Esophagus squamous epithelium (tissue), 5 donors: ENCODE results near the gene RHEX. TPM values are rescaled to one million over a fixed set of nuclear protein-coding genes. Genes with fewer than 3 reads are reported as not detected.
"Not testable (repeated sequence)": the region's sequence is repeated elsewhere in the genome, so short reads cannot be mapped to it uniquely, and the experiment has no call there.

Source experiments
- DNase-seq: peaks from one replicate; lab custom pipeline; 2025; lab: John Stamatoyannopoulos, UW
- H3K27ac ChIP-seq, 4 donors: fragments of 200-600 bp; sonication (generic); one replicate each; pipeline ENCODE4 v1.5.1; 2016 to 2019; ENCODE audit warnings: mild to moderate bottlenecking in 1 of 4
- H3K27me3 ChIP-seq, 4 donors: fragments of 200-600 bp; sonication (generic); 1 replicate in 3 of 4; 2 replicates in 1 of 4; pipeline versions ENCODE4 v1.5.1 to v1.6.0; 2017 to 2021; ENCODE audit warnings: antibody characterized with exemption in 1 of 4
- H3K36me3 ChIP-seq, 3 donors: fragments of 200-600 bp; sonication (generic); one replicate each; pipeline ENCODE4 v1.5.1; 2016 to 2019
- H3K4me1 ChIP-seq, 3 donors: fragments of 200-600 bp; sonication (generic); one replicate each; pipeline ENCODE4 v1.5.1; 2017 to 2019
- H3K4me3 ChIP-seq, 4 donors: fragments of 200-600 bp; sonication (generic); 1 replicate in 3 of 4; 2 replicates in 1 of 4; pipeline ENCODE4 v1.5.1; 2016 to 2019; ENCODE audit warnings: mild to moderate bottlenecking in 2 of 4, moderate library complexity in 1 of 4
- H3K9me3 ChIP-seq, 3 donors: fragments of 200-600 bp; sonication (generic); one replicate each; pipeline ENCODE4 v1.5.1; 2016 to 2019
- CTCF ChIP-seq, 6 experiments: fragments of 450-650 bp in 4 of 6; fragments of 200-600 bp in 2 of 6; sonication (generic) in 2 of 6; IDR thresholded peaks; one replicate each; pipeline ENCODE4 v1.5.1; 2016 to 2019; ENCODE audit warnings: antibody characterized with exemption in 6 of 6, mild to moderate bottlenecking in 4 of 6, moderate library complexity in 4 of 6
- POLR2A ChIP-seq, 4 donors: fragments of 450-650 bp; IDR thresholded peaks; one replicate each; pipeline ENCODE4 v1.6.1; 2017; ENCODE audit warnings: antibody characterized with exemption in 4 of 4, mild to moderate bottlenecking in 4 of 4, moderate library complexity in 3 of 4
- WGBS, 2 donors: methylation state at CpG; one replicate each; pipeline ENCODE4 v1.1.5; 2018; 5-methylcytosine and 5-hydroxymethylcytosine counted together
- intact Hi-C: fragments of 100-400 bp; cut with DNase I; formaldehyde crosslinking; loops from one replicate; pipeline ENCODE4 v1.15.0; 2022
- total RNA-seq, 4 donors: library from RNA; depleted of rRNA; stranded (reverse); fragments of >200 nt; gene quantifications; one replicate each; pipeline ENCODE4 v1.1.0, GENCODE V29; 2016
- donor health status: DM: yes; HTN: yes; CAD: no.

Gene RHEX
- total RNA-seq, 4 donors from 2014 or later, result 0.72 to 21.9 (median 4.5) TPM; not detected in 1

DNA sequence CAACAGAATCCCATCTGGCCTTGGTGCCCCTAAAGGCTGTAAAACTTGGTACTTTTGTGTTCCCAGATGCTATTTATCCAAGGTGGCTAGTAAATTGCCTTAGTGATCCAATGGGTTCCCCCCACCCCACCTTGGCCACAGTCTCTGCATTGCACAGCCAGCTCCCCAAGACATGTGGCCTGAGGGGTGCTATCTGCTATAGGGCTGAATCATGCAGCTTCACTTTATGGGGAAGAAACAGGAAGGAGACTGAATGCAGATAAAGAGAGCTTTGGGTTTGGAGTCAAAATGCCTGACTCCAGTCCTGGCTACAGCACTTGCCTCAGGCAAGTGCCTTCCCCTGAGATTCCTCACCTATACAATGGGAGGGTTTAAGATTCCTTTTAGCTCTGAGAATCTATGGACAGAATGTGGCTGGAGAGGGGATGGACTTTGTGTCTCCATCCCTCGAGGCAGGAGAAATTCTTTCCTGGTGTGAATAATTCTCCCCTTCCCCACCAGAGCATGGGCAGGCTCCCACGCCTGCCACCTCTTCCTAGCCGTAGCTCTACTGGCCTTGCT is 6.5 kb downstream of the RHEX start:
- TF ChIP-seq CTCF (IDR thresholded peaks at IDR 0.05), result no peak
- no peak for TF ChIP-seq POLR2A (IDR thresholded peaks at IDR 0.05)
- Histone ChIP-seq H3K4me3 (no peak overlapping the region), H3K27me3 (no peaks in the 10 kb centered on the region), H3K27ac (no peak overlapping the region), H3K36me3 (no peaks in the 10 kb centered on the region), H3K9me3 (no peaks in the 10 kb centered on the region), H3K4me1 (no peaks in the 10 kb centered on the region)
- WGBS, 2 donors, result 77 to 84% methylated on average over 3 of the region's 3 CpGs
- DNase-seq, result no peak
- intact Hi-C loops, result no loop called here

DNA sequence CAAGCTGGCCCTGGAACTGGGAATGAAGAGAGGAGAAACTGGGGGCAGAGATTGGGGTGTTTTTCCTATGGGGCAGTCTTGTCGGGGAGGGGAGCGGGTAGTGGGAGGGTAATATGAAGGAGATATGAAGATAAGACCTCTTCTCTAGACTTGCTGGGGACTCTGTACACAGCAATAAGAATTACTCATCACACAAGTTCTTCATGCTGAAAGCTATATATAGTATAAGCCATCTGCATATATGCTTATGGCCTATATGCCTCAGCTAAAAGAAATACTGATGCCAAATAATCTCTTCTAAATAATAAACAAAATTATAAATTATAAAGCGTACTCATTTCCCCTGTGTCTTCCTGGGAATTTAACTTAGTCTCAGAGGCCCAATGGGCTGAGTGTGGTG is 7.9 kb downstream of the RHEX start:
- H3K27ac ChIP-seq, result no peak overlapping the region
- TF ChIP-seq POLR2A (IDR thresholded peaks at IDR 0.05) (no peak), CTCF (IDR thresholded peaks at IDR 0.05) (no peak)

DNA sequence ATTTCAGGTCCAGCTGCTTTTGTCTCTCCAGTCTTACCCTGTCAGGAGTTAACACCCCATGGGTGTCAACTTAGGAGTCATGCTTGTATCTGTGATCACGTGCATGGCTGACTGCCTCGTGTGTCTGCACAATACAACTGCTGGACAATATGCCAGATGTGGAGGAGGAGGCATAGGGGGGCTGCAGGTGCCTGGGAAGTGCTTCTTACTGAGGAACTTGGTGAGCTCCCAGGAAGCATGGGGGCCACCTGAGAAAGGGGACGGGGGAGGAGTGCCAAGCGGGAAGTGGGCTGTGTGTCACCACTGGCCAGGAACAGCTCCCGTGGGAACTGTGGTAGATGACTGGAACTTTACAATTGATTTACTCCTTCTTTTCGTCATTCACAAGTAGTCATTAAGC is 9.5 kb downstream of the RHEX start:
- 82 to 94% methylated on average over 4 to 5 of the region's 6 CpGs for WGBS, 2 donors
- no peaks in the 10 kb centered on the region for H3K27me3 ChIP-seq
- no peak overlapping the region for H3K27ac ChIP-seq
- TF ChIP-seq CTCF (IDR thresholded peaks at IDR 0.05) (no peak), POLR2A (IDR thresholded peaks at IDR 0.05) (no peak)
- H3K36me3 ChIP-seq, result no peaks in the 10 kb centered on the region
- no peaks in the 10 kb centered on the region for H3K9me3 ChIP-seq
- H3K4me1 ChIP-seq, result no peaks in the 10 kb centered on the region
- DNase-seq, result no peak
- no peak overlapping the region for H3K4me3 ChIP-seq
- intact Hi-C loops, result no loop called here

More for the DNA sequence above, 7.9 kb downstream of the RHEX start:
- no peaks in the 10 kb centered on the region for H3K4me1 ChIP-seq
- H3K9me3 ChIP-seq, result no peaks in the 10 kb centered on the region
- no peaks in the 10 kb centered on the region for H3K27me3 ChIP-seq
- H3K36me3 ChIP-seq, result no peaks in the 10 kb centered on the region
- intact Hi-C loops, result no loop called here
- no peak overlapping the region for H3K4me3 ChIP-seq
- 83 to 97% methylated on average over 3 of the region's 3 CpGs for WGBS, 2 donors
- no peak for DNase-seq

- H3K36me3 ChIP-seq, H3K27me3 ChIP-seq, H3K27ac ChIP-seq, DNase-seq, intact Hi-C loops, H3K4me1 ChIP-seq, H3K9me3 ChIP-seq, H3K4me3 ChIP-seq: not testable (repeated sequence)
- no CpG with 5 or more reads among the region's 35 CpGs for WGBS, 2 donors
Observed at GRCh38 chr1:206064001-206064400, 11.0 kb downstream of the RHEX start.

GRCh38 chr1:206064501-206064900 is 11.5 kb downstream of the RHEX start:
- H3K4me3 ChIP-seq, H3K27ac ChIP-seq, intact Hi-C loops, H3K4me1 ChIP-seq, H3K27me3 ChIP-seq, DNase-seq, H3K36me3 ChIP-seq, H3K9me3 ChIP-seq: not testable (repeated sequence)
- WGBS, 2 donors, result 100% methylated on average over 1 of the region's 25 CpGs; no CpG with 5 or more reads in 1 of the 2 donors

- WGBS, 2 donors, result 75 to 80% methylated on average over 3 to 4 of the region's 4 CpGs
- peaks cover 0 to 10% (median 0%) of the 10 kb centered on the region in 4 donors for H3K27me3 ChIP-seq
- H3K4me1 ChIP-seq, result no peaks in the 10 kb centered on the region
- no peak overlapping the region for H3K27ac ChIP-seq
- no peaks in the 10 kb centered on the region for H3K36me3 ChIP-seq
- H3K9me3 ChIP-seq, result no peaks in the 10 kb centered on the region
- no peak for DNase-seq
- intact Hi-C loops, result no loop called here
- no peak overlapping the region for H3K4me3 ChIP-seq
- TF ChIP-seq POLR2A (IDR thresholded peaks at IDR 0.05) (no peak), CTCF (IDR thresholded peaks at IDR 0.05) (no peak)
Observed at GRCh38 chr1:206065547-206066145, 12.7 kb downstream of the RHEX start.
